Panc1 (cell line): Measurements from ENCODE around the gene TIGD6. TPM values are rescaled to one million over a fixed set of nuclear protein-coding genes. Genes with fewer than 3 reads are reported as not detected.

Experiments
- ATAC-seq: fragments of 200-7000 bp; cut with Tn5 transposase; 2 replicates; pipeline ENCODE4 v1.9.1; 2020; ENCODE audit warnings: mild to moderate bottlenecking, moderate library complexity
- BruUV-seq: library from RNA; stranded (reverse); fragments of 400-500 nt; replicated peaks from 2 replicates; lab custom pipeline; 2021; lab: Mats Ljungman, UMichigan
- CTCF ChIA-PET: fragments of 300-600 bp; sonication (Branson Sonifier 250); formaldehyde crosslinking; loops from one replicate; lab custom pipeline; 2022; ENCODE audit warnings: antibody characterized with exemption; lab: Charles Lee
- POLR2A ChIA-PET: fragments of 300-600 bp; sonication (Branson Sonifier 250); formaldehyde crosslinking; loops from one replicate; lab custom pipeline; 2022; ENCODE audit warnings: antibody characterized with exemption; lab: Charles Lee
- DNase-seq: peaks from one replicate; pipeline ENCODE4 v3.0.0-alpha.2; 2010; ENCODE audit warnings: low read depth, low spot score
- H3K27ac ChIP-seq: 2 replicates; pipeline ENCODE4 v1.5.1; 2011; ENCODE audit warnings: mild to moderate bottlenecking, low read length, inconsistent platforms
- H3K27me3 ChIP-seq: fragments of 200-500 bp; sonication (Bioruptor generic); 2 replicates; pipeline ENCODE4 v1.6.0; 2014; ENCODE audit warnings: low read length, inconsistent platforms; ENCODE audit not compliant: control insufficient read depth, insufficient read depth
- H3K36me3 ChIP-seq: fragments of 200-500 bp; sonication (Bioruptor generic); 2 replicates; pipeline ENCODE4 v1.5.1; 2014; ENCODE audit warnings: inconsistent platforms, mild to moderate bottlenecking, low read length, moderate library complexity; ENCODE audit not compliant: control insufficient read depth, insufficient read depth
- H3K4me1 ChIP-seq: 2 replicates; pipeline ENCODE4 v1.5.1; 2011; ENCODE audit warnings: inconsistent platforms, mild to moderate bottlenecking, low read length, moderate library complexity; ENCODE audit not compliant: control insufficient read depth, insufficient read depth
- H3K4me3 ChIP-seq, 2 experiments: 2 replicates each; pipeline ENCODE4 v1.5.1; 2011 to 2012; ENCODE audit warnings: low read depth in 2 of 2, low read length in 2 of 2, mild to moderate bottlenecking in 2 of 2, inconsistent platforms in 1 of 2, moderate library complexity in 1 of 2
- H3K9me3 ChIP-seq: fragments of 200-500 bp; sonication (Bioruptor generic); 2 replicates; pipeline ENCODE4 v1.5.1; 2014; ENCODE audit warnings: low read depth, mild to moderate bottlenecking, inconsistent platforms, low read length, moderate library complexity; ENCODE audit not compliant: control insufficient read depth, insufficient read depth
- CTCF ChIP-seq: fragments of 450-650 bp; IDR thresholded peaks from 2 replicates; pipeline ENCODE4 v1.5.1; 2017; ENCODE audit warnings: mild to moderate bottlenecking
- POLR2AphosphoS5 ChIP-seq: IDR thresholded peaks from 2 replicates; pipeline ENCODE4 v1.6.1; 2012; ENCODE audit warnings: mild to moderate bottlenecking, low read depth, low read length, moderate library complexity
- REST ChIP-seq, 2 experiments: IDR thresholded peaks; 2 replicates each; pipeline ENCODE4 v1.6.1; 2011 to 2012; ENCODE audit warnings: low read depth in 2 of 2, control low read depth in 1 of 2, low read length in 1 of 2, mild to moderate bottlenecking in 1 of 2, moderate library complexity in 1 of 2; ENCODE audit not compliant: insufficient read depth in 1 of 2
- SIN3A ChIP-seq: IDR thresholded peaks from 2 replicates; pipeline ENCODE4 v1.6.1; 2012; ENCODE audit warnings: low read depth, mild to moderate bottlenecking, low read length, moderate library complexity, borderline replicate concordance; ENCODE audit not compliant: insufficient read depth
- TCF7L2 ChIP-seq: IDR thresholded peaks from 2 replicates; pipeline ENCODE4 v1.6.1; 2011; ENCODE audit warnings: mild to moderate bottlenecking, low read depth, low read length, inconsistent platforms
- in situ Hi-C: cut with HindIII; loops from 2 replicates; pipeline ENCODE4 v1.10.0; 2016; ENCODE audit warnings: low sequenced_read_pairs, low pct_unique_long_range_greater_than_20kb
- intact Hi-C: fragments of 100-400 bp; cut with micrococcal nuclease; formaldehyde crosslinking; loops from one replicate; pipeline ENCODE4 v1.10.0; 2022; ENCODE audit not compliant: unreplicated experiment
- total RNA-seq: library from RNA; stranded (reverse); gene quantifications from one replicate; pipeline ENCODE4 v1.2.1, GENCODE V29; 2021; ENCODE audit not compliant: unreplicated experiment

The TIGD6 gene
- total RNA-seq, 1 experiment from 2014 or later, result 7.1 TPM

- in situ Hi-C loops, result no loop called here
- ATAC-seq (no peak), DNase-seq (no peak)
- ChIA-PET POLR2A (no interaction called here), CTCF (no interaction called here)
- no peak for TF ChIP-seq SIN3A
- TF ChIP-seq REST (IDR thresholded peaks at IDR 0.05; ENCODE audit: insufficient read depth in 1 of 2, low read depth in 2 of 2, low read length in 1 of 2), result no peak
- no peak for TF ChIP-seq POLR2AphosphoS5
- no peak for TF ChIP-seq CTCF
- TF ChIP-seq TCF7L2, result no peak
- no TSS peak for BruUV-seq
- H3K4me1 ChIP-seq, result no peaks in the 10 kb centered on the region; the same call in 1 of the 2 replicates
- H3K4me3 ChIP-seq, result no peak overlapping the region
- no peaks in the 10 kb centered on the region for H3K27me3 ChIP-seq
- intact Hi-C loops, result no loop called here
- peaks cover 20% of the 10 kb centered on the region for H3K9me3 ChIP-seq
- peaks cover 62% of the 10 kb centered on the region for H3K36me3 ChIP-seq
- H3K27ac ChIP-seq, result no peak overlapping the region
Measured at GRCh38 chr5:150014456-150014855, 14.0 kb upstream of the TIGD6 start.

GRCh38 chr5:150013931-150014330 is 13.5 kb upstream of the TIGD6 start:
- no peak overlapping the region for H3K4me3 ChIP-seq
- ATAC-seq, result no peak
- in situ Hi-C loops, result no loop called here
- H3K27ac ChIP-seq, result no peak overlapping the region
- TF ChIP-seq SIN3A (no peak), TCF7L2 (no peak), CTCF (no peak), REST (IDR thresholded peaks at IDR 0.05; ENCODE audit: insufficient read depth in 1 of 2, low read depth in 2 of 2, low read length in 1 of 2) (no peak), POLR2AphosphoS5 (no peak)
- H3K27me3 ChIP-seq, result no peaks in the 10 kb centered on the region
- H3K9me3 ChIP-seq, result peaks cover 20% of the 10 kb centered on the region
- peaks cover 61% of the 10 kb centered on the region for H3K36me3 ChIP-seq
- BruUV-seq, result no TSS peak
- intact Hi-C loops, result no loop called here
- CTCF ChIA-PET, result no interaction called here
- no peaks in the 10 kb centered on the region; the same call in 1 of the 2 replicates for H3K4me1 ChIP-seq
- no peak for DNase-seq
- POLR2A ChIA-PET, result no interaction called here
